HG02938 (cell line): Measurements from ENCODE around the gene DLG2.
A peak's percentile ranks its signal among the peaks of the same experiment; 100 is the strongest.
"Not testable (repeated sequence)": the region's sequence is repeated elsewhere in the genome, so short reads cannot be mapped to it uniquely, and the experiment has no call there.

ENCODE experiments used
- ATAC-seq: cut with Tn5 transposase; IDR thresholded peaks from one replicate; pipeline ENCODE4 v1.9.1; 2021; ENCODE audit warnings: mild to moderate bottlenecking, moderate library complexity; ENCODE audit not compliant: unreplicated experiment

Gene DLG2

GRCh38 chr11:83464160-83464944 lies 2162.8 kb downstream of the DLG2 start:
- ATAC-seq = no peak

GRCh38 chr11:83459798-83460197 lies 2167.3 kb downstream of the DLG2 start:
- no peak for ATAC-seq

- ATAC-seq = no peak
Measured at GRCh38 chr11:83456566-83456965, 2170.6 kb downstream of the DLG2 start.

GRCh38 chr11:83456075-83456474 lies 2171.1 kb downstream of the DLG2 start:
- ATAC-seq = no peak

- ATAC-seq = no peak
Measured at GRCh38 chr11:83455356-83455755, 2171.8 kb downstream of the DLG2 start.

GRCh38 chr11:83454674-83455073 lies 2172.5 kb downstream of the DLG2 start:
- no peak for ATAC-seq

GRCh38 chr11:83449338-83449913 lies 2177.7 kb downstream of the DLG2 start:
- peak; percentile 64 for ATAC-seq

- ATAC-seq = no peak
Measured at GRCh38 chr11:83448686-83449085, 2178.5 kb downstream of the DLG2 start.

GRCh38 chr11:83443880-83444279 lies 2183.3 kb downstream of the DLG2 start:
- ATAC-seq = not testable (repeated sequence)

GRCh38 chr11:83441601-83442000 lies 2185.5 kb downstream of the DLG2 start:
- no peak for ATAC-seq

GRCh38 chr11:83441171-83441570 lies 2186.0 kb downstream of the DLG2 start:
- no peak for ATAC-seq

- ATAC-seq = no peak
Measured at GRCh38 chr11:83438438-83438837, 2188.7 kb downstream of the DLG2 start.

GRCh38 chr11:83437939-83438338 lies 2189.2 kb downstream of the DLG2 start:
- no peak for ATAC-seq

- no peak for ATAC-seq
Measured at GRCh38 chr11:83436855-83437254, 2190.3 kb downstream of the DLG2 start.

GRCh38 chr11:83434812-83435211 lies 2192.3 kb downstream of the DLG2 start:
- ATAC-seq = not testable (repeated sequence)

- no peak for ATAC-seq
Measured at GRCh38 chr11:83427943-83428342, 2199.2 kb downstream of the DLG2 start.

GRCh38 chr11:83427501-83427900 lies 2199.6 kb downstream of the DLG2 start:
- no peak for ATAC-seq

- no peak for ATAC-seq
Measured at GRCh38 chr11:83425137-83425466, 2202.0 kb downstream of the DLG2 start.

GRCh38 chr11:83424376-83425136 lies 2202.6 kb downstream of the DLG2 start:
- no peak for ATAC-seq

GRCh38 chr11:83422641-83423040 lies 2204.5 kb downstream of the DLG2 start:
- not testable (repeated sequence) for ATAC-seq

- no peak for ATAC-seq
Measured at GRCh38 chr11:83410605-83411565, 2216.3 kb downstream of the DLG2 start.
